Activated B cell treated with CpG ODN at 0.5 μM for 24 hours (primary cell): ENCODE results near the gene SLC45A3. TPM values are rescaled to one million over a fixed set of nuclear protein-coding genes. Genes with fewer than 3 reads are reported as not detected.

Experiments used
- ATAC-seq: fragments of 200-7000 bp; cut with Tn5 transposase; one replicate; pipeline ENCODE4 v1.10.0; 2021; ENCODE audit warnings: low read depth, mild to moderate bottlenecking, moderate library complexity
- CTCF ChIA-PET: fragments of 350-600 bp; sonication (Branson Sonifier 250); formaldehyde crosslinking; loops from one replicate; lab custom pipeline; 2021; ENCODE audit warnings: antibody characterized with exemption; lab: Charles Lee
- POLR2A ChIA-PET: fragments of 350-600 bp; sonication (Branson Sonifier 250); formaldehyde crosslinking; loops from one replicate; lab custom pipeline; 2021; ENCODE audit warnings: antibody characterized with exemption; lab: Charles Lee
- DNase-seq: peaks from one replicate; pipeline ENCODE4 v3.0.0; 2022
- H3K27ac Mint-ChIP-seq: one replicate; pipeline ENCODE4 v1.8.0; 2020; ENCODE audit warnings: mixed read lengths
- H3K27me3 Mint-ChIP-seq: one replicate; pipeline ENCODE4 v1.8.0; 2021; ENCODE audit warnings: mixed read lengths
- H3K36me3 Mint-ChIP-seq: one replicate; pipeline ENCODE4 v1.8.0; 2021; ENCODE audit warnings: low read depth, mixed read lengths
- H3K4me1 Mint-ChIP-seq: one replicate; pipeline ENCODE4 v1.8.0; 2021; ENCODE audit warnings: mixed read lengths
- H3K4me3 Mint-ChIP-seq: one replicate; pipeline ENCODE4 v1.8.0; 2020; ENCODE audit warnings: mild to moderate bottlenecking, mixed read lengths
- H3K9me3 Mint-ChIP-seq: one replicate; pipeline ENCODE4 v1.8.0; 2020; ENCODE audit warnings: mixed read lengths
- CTCF ChIP-seq: fragments of 200-600 bp; IDR thresholded peaks from one replicate; pipeline ENCODE4 v1.8.0; 2022; ENCODE audit warnings: antibody characterized with exemption, mild to moderate bottlenecking
- intact Hi-C: fragments of 100-400 bp; cut with micrococcal nuclease; formaldehyde crosslinking; loops from one replicate; pipeline ENCODE4 v1.15.1; 2024
- total RNA-seq: library from RNA; stranded (reverse); gene quantifications from 2 replicates; pipeline ENCODE4 v1.2.3, GENCODE V29; 2022

SLC45A3 gene
- total RNA-seq, 1 donor from 2014 or later, result 7.4 TPM

GRCh38 chr1:205665201-205666045 is 14.9 kb downstream of the SLC45A3 start:
- TF ChIP-seq CTCF, result no peak
- H3K4me3 Mint-ChIP-seq, result peak overlapping the region; percentile 35
- H3K9me3 Mint-ChIP-seq, result no peaks in the 10 kb centered on the region

DNA sequence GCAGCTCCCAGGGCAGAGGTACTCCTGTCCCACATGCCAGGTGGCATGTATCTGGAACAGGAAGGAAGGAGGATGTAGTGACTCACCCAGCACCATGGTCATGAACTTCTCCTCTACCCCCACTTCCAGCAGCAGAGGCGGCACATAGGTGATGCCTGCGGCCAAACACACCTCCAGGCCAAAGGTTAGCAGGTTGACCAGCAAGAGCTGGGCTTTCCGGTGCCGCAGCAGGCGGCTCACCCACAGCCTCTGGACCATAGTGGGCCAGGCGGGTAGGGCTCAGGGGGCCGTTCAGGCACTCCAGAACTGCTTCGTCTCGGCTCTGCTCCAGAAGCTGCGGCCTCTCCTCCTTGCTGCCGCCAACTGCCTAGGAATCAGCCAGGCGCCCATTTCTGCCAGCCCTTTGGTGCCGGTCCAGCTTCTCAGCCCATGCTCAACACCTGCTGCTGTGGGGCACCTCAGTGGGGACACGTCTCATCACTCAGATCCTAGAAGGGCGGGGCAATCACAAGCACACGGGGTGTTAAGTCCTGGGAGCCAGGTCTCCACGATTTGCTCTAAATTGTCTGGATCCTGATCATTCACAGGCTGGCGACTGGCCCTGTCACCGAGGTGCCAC is 15.8 kb downstream of the SLC45A3 start:
- TF ChIP-seq CTCF, result no peak
- POLR2A ChIA-PET, result no interaction called here
- no peak overlapping the region for H3K4me3 Mint-ChIP-seq
- H3K4me1 Mint-ChIP-seq, result peaks cover 65% of the 10 kb centered on the region
- ATAC-seq (no peak), DNase-seq (no peak)
- CTCF ChIA-PET, result interaction anchor here (1.0 to 18.8 kb wide), 3 partner anchors 43 to 140 kb away, joined by 3 to 628 read pairs (median 7); no protein-coding TSS in a partner anchor
- no peaks in the 10 kb centered on the region for H3K9me3 Mint-ChIP-seq
- intact Hi-C loops, result loop anchor here (10.0 kb wide), 1 partner anchor 1160 kb away; no protein-coding TSS in a partner anchor
- no peaks in the 10 kb centered on the region for H3K27me3 Mint-ChIP-seq
- peaks cover 11% of the 10 kb centered on the region for H3K36me3 Mint-ChIP-seq
- peak overlapping the region; percentile 81 for H3K27ac Mint-ChIP-seq

More at GRCh38 chr1:205665201-205666045, 14.9 kb downstream of the SLC45A3 start:
- no peak for ATAC-seq
- ChIA-PET CTCF (interaction anchor here (1.0 to 18.8 kb wide), 4 partner anchors 42 to 312 kb away, joined by 3 to 628 read pairs (median 5); no protein-coding TSS in a partner anchor), POLR2A (interaction anchor here (1.0 to 1.5 kb wide), 2 partner anchors 12 to 35 kb away, joined by 3 to 5 read pairs; no protein-coding TSS in a partner anchor)
- H3K4me1 Mint-ChIP-seq, result peaks cover 65% of the 10 kb centered on the region
- intact Hi-C loops, result loop anchor here (10.0 kb wide), 1 partner anchor 1159 kb away; no protein-coding TSS in a partner anchor
- no peaks in the 10 kb centered on the region for H3K27me3 Mint-ChIP-seq
- peaks cover 11% of the 10 kb centered on the region for H3K36me3 Mint-ChIP-seq
- peak overlapping the region; percentile 81 for H3K27ac Mint-ChIP-seq
- DNase-seq, result no peak

DNA sequence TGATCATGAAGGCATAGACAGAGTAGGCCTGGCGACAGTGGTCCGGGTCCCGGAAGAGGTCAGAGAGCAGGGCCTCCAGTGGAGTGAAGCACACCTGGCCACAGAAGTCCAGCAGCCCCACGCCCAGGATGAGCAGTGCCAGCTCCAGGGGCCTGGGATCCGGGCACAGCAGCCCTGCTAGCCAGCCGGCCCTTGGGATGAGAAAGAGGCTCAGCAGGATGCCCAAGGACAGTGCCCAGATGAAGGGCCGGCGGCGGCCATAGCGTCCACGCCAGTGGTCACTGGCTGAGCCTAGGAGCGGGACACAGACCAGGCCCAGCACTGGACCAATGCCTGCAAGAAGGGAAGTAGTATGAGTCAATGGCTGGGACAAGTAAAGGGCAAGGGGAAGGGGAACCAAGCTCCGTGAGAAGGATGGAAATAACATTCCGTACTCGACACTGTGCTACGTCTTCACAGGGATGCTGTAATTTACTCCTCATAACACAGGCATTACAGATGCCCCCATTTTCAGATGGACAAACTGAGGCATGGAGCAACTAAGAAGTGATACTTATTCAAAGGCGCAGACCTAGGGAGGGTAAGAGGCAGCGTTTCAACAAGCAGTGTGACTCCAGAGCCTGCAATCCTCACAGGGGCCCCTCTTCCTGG is 16.9 kb downstream of the SLC45A3 start:
- POLR2A ChIA-PET, result no interaction called here
- Mint-ChIP-seq H3K36me3 (peaks cover 11% of the 10 kb centered on the region), H3K27ac (no peak overlapping the region), H3K9me3 (no peaks in the 10 kb centered on the region), H3K27me3 (no peaks in the 10 kb centered on the region), H3K4me3 (no peak overlapping the region), H3K4me1 (peaks cover 61% of the 10 kb centered on the region)
- intact Hi-C loops, result loop anchor here (10.0 kb wide), 1 partner anchor 1161 kb away; no protein-coding TSS in a partner anchor
- TF ChIP-seq CTCF, result no peak
- ATAC-seq, result no peak
- no peak for DNase-seq
- CTCF ChIA-PET, result interaction anchor here (18.8 kb wide), 1 partner anchor 44 kb away, joined by 628 read pairs; no protein-coding TSS in a partner anchor

GRCh38 chr1:205662791-205663190 is 17.5 kb downstream of the SLC45A3 start:
- intact Hi-C loops, result loop anchor here (10.0 kb wide), 1 partner anchor 1162 kb away; no protein-coding TSS in a partner anchor
- no peak overlapping the region for H3K27ac Mint-ChIP-seq
- ChIA-PET POLR2A (no interaction called here), CTCF (interaction anchor here (7.7 to 18.8 kb wide), 3 partner anchors 45 to 316 kb away, joined by 160 to 628 read pairs (median 298); no protein-coding TSS in a partner anchor)
- H3K27me3 Mint-ChIP-seq, result no peaks in the 10 kb centered on the region
- DNase-seq, result no peak
- H3K9me3 Mint-ChIP-seq, result no peaks in the 10 kb centered on the region
- H3K4me3 Mint-ChIP-seq, result no peak overlapping the region
- peaks cover 11% of the 10 kb centered on the region for H3K36me3 Mint-ChIP-seq
- TF ChIP-seq CTCF, result no peak
- H3K4me1 Mint-ChIP-seq, result peaks cover 55% of the 10 kb centered on the region
- no peak for ATAC-seq
